ENCODE results near the gene SCN4B. TPM values are rescaled to one million over a fixed set of nuclear protein-coding genes. Genes with fewer than 3 reads are reported as not detected.

Gene SCN4B
- total and polyA plus RNA-seq, 2 of the 4 experiments (the other 2 are of a cell fraction): 0.18 to 0.44 TPM

- no peak for TF ChIP-seq MXI1 (IDR thresholded peaks at IDR 0.05; ENCODE audit: borderline replicate concordance, low read depth, low read length)
- TF ChIP-seq USF2 (IDR thresholded peaks at IDR 0.05; ENCODE audit: low read depth, low read length): no peak
- TF ChIP-seq NFE2L2 (IDR thresholded peaks at IDR 0.05; ENCODE audit: low read depth, low read length): no peak
- Histone ChIP-seq H3K9me3 (ENCODE audit: control insufficient read depth, insufficient read depth, low read length) (no peaks in the 10 kb centered on the region), H2BK15ac (ENCODE audit: low read depth, low read length) (no peak overlapping the region), H2BK5ac (ENCODE audit: low read depth, low read length, poor library complexity, severe bottlenecking) (no peak overlapping the region), H3K4me2 (ENCODE audit: low read depth, low read length) (no peak overlapping the region), H3K9ac (ENCODE audit: low read depth, low read length) (no peak overlapping the region), H3K36me3 (ENCODE audit: control insufficient read depth, insufficient read depth, low read length) (no peaks in the 10 kb centered on the region), H4K5ac (ENCODE audit: low read depth, low read length) (no peak overlapping the region), H4K91ac (ENCODE audit: insufficient read depth, low read depth, low read length) (no peak overlapping the region), H2BK120ac (ENCODE audit: low read depth, low read length) (no peak overlapping the region), H3K18ac (ENCODE audit: low read depth, low read length) (no peak overlapping the region), H2AFZ (replicated peaks; ENCODE audit: low read length, poor library complexity) (peak overlapping the region; percentile 33), H3K4ac (ENCODE audit: low read depth, low read length) (no peak overlapping the region), H3K4me1 (ENCODE audit: control insufficient read depth, insufficient read depth, low read length) (no peaks in the 10 kb centered on the region), H3K27ac (ENCODE audit: insufficient read depth, low read length) (no peak overlapping the region), H3K9me1 (ENCODE audit: insufficient read depth, low read length) (no peaks in the 10 kb centered on the region), H3K27me3 (ENCODE audit: control insufficient read depth, insufficient read depth, low read length) (no peaks in the 10 kb centered on the region; the same call in none of the 2 replicates), H3K14ac (replicated peaks; ENCODE audit: low read depth, low read length) (no peak overlapping the region), H3K56ac (ENCODE audit: extremely low read depth, insufficient read depth, low read length) (no peak overlapping the region), H4K8ac (ENCODE audit: low read depth in 2 of 2, low read length in 2 of 2) (no peak overlapping the region), H4K20me1 (ENCODE audit: insufficient read depth, low read length) (no peaks in the 10 kb centered on the region), H2AK9ac (replicated peaks; ENCODE audit: low read depth, low read length, poor library complexity) (no peak overlapping the region), H3K23ac (ENCODE audit: low read depth, low read length) (no peak overlapping the region), H3K79me1 (ENCODE audit: low read depth in 1 of 2, low read length in 2 of 2) (no peaks in the 10 kb centered on the region), H2AK5ac (ENCODE audit: low read depth, low read length) (no peak overlapping the region), H2BK20ac (ENCODE audit: low read depth, low read length) (no peak overlapping the region), H3K4me3 (ENCODE audit: insufficient read depth, low read depth, low read length) (no peak overlapping the region)
- no CpG with 5 or more reads among the region's 8 CpGs for WGBS, 2 experiments (ENCODE audit: extremely low coverage in 2 of 2, insufficient read length in 1 of 2)
- BruUV-seq (replicated peaks): no TSS peak
- in situ Hi-C loops (cut with MboI; ENCODE audit: low sequenced_read_pairs) (no loop called here), intact Hi-C loops (cut with micrococcal nuclease) (no loop called here), dilution Hi-C loops (cut with HindIII; ENCODE audit: low sequenced_read_pairs, unreplicated experiment) (no loop called here)
- no peak for DNase-seq
- POLR2A ChIA-PET (ENCODE audit: unreplicated experiment): no interaction called here
- CTCF ChIA-PET: no interaction called here
- no peak for ATAC-seq (ENCODE audit: low read depth)
These were observed 59.6 kb downstream of the SCN4B start for GRCh38 chr11:118092907-118093571.
